ENCODE results near the gene SLC4A1. TPM values are rescaled to one million over a fixed set of nuclear protein-coding genes. Genes with fewer than 3 reads are reported as not detected.

Gene SLC4A1
- total RNA-seq, 3 donors from 2014 or later = 0.33 TPM; not detected in 2

- intact Hi-C loops (cut with DNase I; ENCODE audit: low total_unique reads) = no loop called here
- TF ChIP-seq POLR2AphosphoS5 (IDR thresholded peaks at IDR 0.05) (no peak), CTCF (IDR thresholded peaks at IDR 0.05) (no peak), POLR2A (IDR thresholded peaks at IDR 0.05) (no peak)
- H3K4me3 ChIP-seq = peak overlapping the region; percentile 80 to 96 (median 91)
- H3K27ac ChIP-seq = peak overlapping the region; percentile 96 to 99
- H3K4me1 ChIP-seq = peaks cover 0 to 11% of the 10 kb centered on the region in 2 donors
- DNase-seq (ENCODE audit: low spot score in 2 of 2) = peak; percentile 54 to 64
- no peaks in the 10 kb centered on the region for H3K27me3 ChIP-seq
- no peaks in the 10 kb centered on the region for H3K9me3 ChIP-seq
- peaks cover 10% of the 10 kb centered on the region for H3K36me3 ChIP-seq
These were observed 69.0 kb downstream of the SLC4A1 start for GRCh38 chr17:44198721-44199552.

Other genes starting within 250 kb of the SLC4A1 start
- 10 to 100 TPM; 36.8 to 45.4 (median 43.6) TPM for gene LSM12, start 201.5 kb downstream of the SLC4A1 start, total RNA-seq
- 10 to 100 TPM; 34.7 to 39.8 (median 35.4) TPM for gene G6PC3, start 197.4 kb downstream of the SLC4A1 start, total RNA-seq
- gene HDAC5, start 144.5 kb downstream of the SLC4A1 start, total RNA-seq = 10 to 100 TPM; 66.5 to 79.3 (median 75.4) TPM
- 1 to 10 TPM; 1.2 to 2.1 (median 1.6) TPM for gene HROB, start 126.2 kb downstream of the SLC4A1 start, total RNA-seq
- gene ASB16, start 97.4 kb downstream of the SLC4A1 start, total RNA-seq = under 1 TPM in 2 of 3 donors, not detected in 1; 0.29 to 0.33 TPM
- gene TMUB2, start 81.2 kb downstream of the SLC4A1 start, total RNA-seq = 10 to 100 TPM; 36.0 to 52.0 (median 40.6) TPM
- 10 to 100 TPM; 34.7 to 45.8 (median 38.3) TPM for gene ATXN7L3, start 68.3 kb downstream of the SLC4A1 start, total RNA-seq
- 10 to 100 TPM; 50.1 to 65.1 (median 60.6) TPM for gene UBTF, start 48.5 kb downstream of the SLC4A1 start, total RNA-seq
- gene RUNDC3A, start 40.5 kb upstream of the SLC4A1 start, total RNA-seq = 1 to 10 TPM in 1 of 3 donors, under 1 TPM in 1, not detected in 1; 0.48 to 1.6 TPM
- 10 to 100 TPM; 53.1 to 88.2 (median 64.2) TPM for gene SLC25A39, start 56.7 kb upstream of the SLC4A1 start, total RNA-seq
- gene GRN, start 77.2 kb upstream of the SLC4A1 start, total RNA-seq = 100 to 1,000 TPM; 166 to 372 (median 252) TPM
- 1 to 10 TPM in 2 of 3 donors, under 1 TPM in 1; 0.88 to 2.9 (median 2.7) TPM for gene FAM171A2, start 95.7 kb upstream of the SLC4A1 start, total RNA-seq
- 1 to 10 TPM in 2 of 3 donors, under 1 TPM in 1; 0.66 to 1.2 (median 1.1) TPM for gene ITGA2B, start 121.5 kb upstream of the SLC4A1 start, total RNA-seq
- 10 to 100 TPM; 36.8 to 62.5 (median 51.5) TPM for gene GPATCH8, start 235.3 kb upstream of the SLC4A1 start, total RNA-seq

Data from breast epithelium (tissue), 4 donors.